ENCODE data around the gene EXOC4.

The EXOC4 gene

GRCh38 chr7:133961724-133962123 is 708.8 kb downstream of the EXOC4 start:
- TF ChIP-seq CTCF (IDR thresholded peaks at IDR 0.05; ENCODE audit: low read depth, low read length), result no peak

DNA sequence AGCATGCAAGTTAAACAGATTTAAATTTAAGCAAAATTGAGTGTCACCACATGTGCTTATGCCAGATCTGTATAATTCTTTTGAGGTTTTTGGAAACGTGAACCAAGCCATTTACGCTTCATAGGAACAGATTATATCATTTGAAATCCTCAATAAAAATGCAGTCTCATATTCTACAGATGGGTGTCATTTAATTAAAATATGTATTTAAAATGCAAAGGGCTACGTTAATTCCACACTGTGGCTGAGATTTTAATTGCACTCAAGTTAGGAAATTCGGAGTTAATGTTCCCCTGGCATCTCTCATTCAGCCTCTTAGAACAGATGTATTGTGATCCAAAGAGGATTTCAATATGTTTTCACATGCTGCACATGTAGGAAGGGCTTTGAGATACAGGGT is 709.8 kb downstream of the EXOC4 start:
- DNase-seq (ENCODE audit: extremely low read depth, low read depth), result no peak
- no peak for TF ChIP-seq CTCF (IDR thresholded peaks at IDR 0.05; ENCODE audit: low read depth, low read length)

More at GRCh38 chr7:133961724-133962123, 708.8 kb downstream of the EXOC4 start:
- DNase-seq (ENCODE audit: extremely low read depth, low read depth), result no peak

DNA sequence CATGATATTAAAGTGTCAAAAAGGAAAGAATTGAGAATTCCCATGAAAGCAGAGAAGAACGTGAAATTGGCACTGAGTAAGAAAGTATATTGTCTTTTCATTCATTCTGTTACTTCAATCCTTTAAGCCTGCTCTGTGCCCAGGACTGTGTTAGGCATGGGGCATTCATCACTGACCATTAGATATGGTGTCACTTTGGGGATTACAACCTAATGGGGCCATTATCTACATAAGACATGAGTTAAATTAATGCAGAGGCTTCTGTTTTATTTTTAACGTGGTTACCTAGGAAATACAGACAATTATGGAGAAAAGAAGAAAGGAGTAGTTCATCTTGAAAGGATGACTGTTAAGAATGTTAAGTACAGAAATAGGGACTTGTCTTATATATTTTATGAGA is 710.8 kb downstream of the EXOC4 start:
- no peak for DNase-seq (ENCODE audit: extremely low read depth, low read depth)
- no peak for TF ChIP-seq CTCF (IDR thresholded peaks at IDR 0.05; ENCODE audit: low read depth, low read length)

DNA sequence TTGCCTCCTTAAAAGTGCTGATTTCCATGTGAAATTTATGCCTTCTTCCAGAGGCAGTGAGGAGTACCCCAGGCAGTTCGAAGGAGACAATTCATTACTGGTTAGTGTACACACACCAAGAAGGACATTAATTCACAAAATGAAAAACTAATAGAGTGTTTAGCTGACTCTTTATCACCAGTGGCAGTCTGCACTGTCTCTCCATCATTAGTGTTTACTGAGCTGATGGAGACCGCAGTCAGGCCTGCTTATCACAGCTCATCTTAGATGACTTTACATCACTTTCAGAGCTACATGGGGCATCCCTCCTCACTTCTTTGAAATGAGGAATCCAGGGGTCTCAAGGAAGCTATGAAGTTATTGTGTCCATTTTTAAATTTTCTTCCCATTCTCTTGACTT is 718.7 kb downstream of the EXOC4 start:
- DNase-seq (ENCODE audit: extremely low read depth, low read depth), result no peak
- TF ChIP-seq CTCF (IDR thresholded peaks at IDR 0.05; ENCODE audit: low read depth, low read length), result no peak

DNA sequence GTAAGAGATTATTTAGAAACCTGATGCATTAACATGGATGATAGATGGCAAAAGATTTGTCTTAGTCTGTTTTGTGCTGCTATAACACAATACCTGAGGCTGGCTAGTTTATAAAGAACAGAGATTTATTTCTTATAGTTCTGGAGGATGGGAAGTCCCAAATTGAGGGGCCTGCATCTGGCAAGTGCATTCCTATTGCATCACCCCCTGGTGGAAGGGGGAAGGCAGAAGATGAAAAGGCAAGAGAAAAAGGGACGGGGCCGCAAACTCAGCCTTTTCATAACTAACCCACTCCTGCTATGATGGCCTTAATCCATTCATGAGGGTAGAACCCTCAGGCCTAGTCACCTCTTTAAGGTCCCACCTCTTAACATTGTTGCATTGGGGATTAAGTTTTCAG is 720.8 kb downstream of the EXOC4 start:
- no peak for DNase-seq (ENCODE audit: extremely low read depth, low read depth)
- no peak for TF ChIP-seq CTCF (IDR thresholded peaks at IDR 0.05; ENCODE audit: low read depth, low read length)

DNA sequence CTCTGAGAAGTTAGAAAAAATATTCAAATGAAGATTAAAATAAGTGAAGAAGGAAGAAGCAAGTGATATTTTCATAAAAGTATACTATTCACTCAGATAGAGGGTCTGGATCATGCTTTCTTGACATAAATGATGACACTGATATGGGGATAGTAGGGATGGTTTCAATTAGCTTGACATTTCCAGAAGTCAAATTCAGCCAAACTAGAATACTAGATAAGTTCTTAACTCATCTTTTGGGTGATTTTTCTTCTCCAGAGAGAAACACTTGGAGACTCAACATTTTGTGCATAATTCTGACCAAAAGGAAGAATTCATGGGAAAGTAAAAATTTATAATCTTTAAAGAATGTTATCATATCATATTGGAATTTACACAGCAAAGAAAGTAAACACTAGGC is 722.3 kb downstream of the EXOC4 start:
- TF ChIP-seq CTCF (IDR thresholded peaks at IDR 0.05; ENCODE audit: low read depth, low read length), result no peak
- no peak for DNase-seq (ENCODE audit: extremely low read depth, low read depth)

DNA sequence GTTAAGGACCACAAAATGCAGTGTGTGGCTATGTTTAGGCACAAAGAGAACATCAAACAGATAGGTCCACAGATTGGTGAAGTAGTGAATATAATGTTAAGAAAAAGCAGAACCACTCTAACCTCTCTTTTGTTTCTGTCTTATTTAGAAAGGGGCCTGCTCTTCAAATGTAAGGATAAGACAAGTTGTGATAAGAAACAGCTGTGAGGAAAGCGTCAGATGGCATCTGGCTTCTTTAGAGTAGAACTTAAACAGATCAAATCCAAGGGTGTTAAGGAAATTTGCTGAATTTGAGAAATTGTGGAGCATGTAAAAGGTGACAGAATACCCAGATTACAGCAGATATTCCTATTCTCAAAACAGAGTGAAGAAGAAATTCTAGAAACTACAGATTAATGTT is 723.3 kb downstream of the EXOC4 start:
- no peak for DNase-seq (ENCODE audit: extremely low read depth, low read depth)
- no peak for TF ChIP-seq CTCF (IDR thresholded peaks at IDR 0.05; ENCODE audit: low read depth, low read length)

Measured in AG09319 (cell line).